Cerebellar nuclear complex (tissue), 1 donor: ENCODE results near the gene TSPAN31.

Source experiments
- DNase-seq, 2 experiments: peaks; one replicate each; lab custom pipeline; 2025; lab: John Stamatoyannopoulos, UW

Gene TSPAN31

GRCh38 chr12:57735952-57736740, 8.7 kb upstream of the TSPAN31 start:
- DNase-seq: peak; percentile 32 to 73

- DNase-seq: no peak
Measured at GRCh38 chr12:57736741-57737466, 7.9 kb upstream of the TSPAN31 start.

GRCh38 chr12:57737467-57738460, 7.1 kb upstream of the TSPAN31 start:
- no peak for DNase-seq

- peak; percentile 29 to 65 for DNase-seq
Measured at GRCh38 chr12:57738661-57739237, 6.1 kb upstream of the TSPAN31 start, which contains the start of gene AGAP2. AGAP2 (minus strand) TSS chr12:57738742; CDS start chr12:57738246, 496 bp downstream.

- DNase-seq: no peak
Measured at GRCh38 chr12:57739387-57739786, 5.5 kb upstream of the TSPAN31 start.

- DNase-seq: no peak
Measured at GRCh38 chr12:57739914-57740538, 4.8 kb upstream of the TSPAN31 start.

GRCh38 chr12:57740656-57741412, 4.0 kb upstream of the TSPAN31 start:
- DNase-seq: no peak

- DNase-seq: no peak
Measured at GRCh38 chr12:57741413-57741789, 3.4 kb upstream of the TSPAN31 start.

GRCh38 chr12:57741844-57742738, 2.7 kb upstream of the TSPAN31 start:
- no peak for DNase-seq

GRCh38 chr12:57743769-57744168, 1.1 kb upstream of the TSPAN31 start:
- DNase-seq: no peak

- no peak for DNase-seq
Measured at GRCh38 chr12:57744194-57744776, 554 bp upstream of the TSPAN31 start.

GRCh38 chr12:57745485-57745881, 644 bp downstream of the TSPAN31 start:
- DNase-seq: no peak

GRCh38 chr12:57746025-57746424, 1.2 kb downstream of the TSPAN31 start:
- DNase-seq: no peak

GRCh38 chr12:57749061-57749460, 4.2 kb downstream of the TSPAN31 start:
- no peak for DNase-seq

- DNase-seq: no peak
Measured at GRCh38 chr12:57750561-57751431, 6.0 kb downstream of the TSPAN31 start.

- DNase-seq: no peak
Measured at GRCh38 chr12:57751432-57751787, 6.6 kb downstream of the TSPAN31 start.

GRCh38 chr12:57751788-57752667, 7.2 kb downstream of the TSPAN31 start, which contains the start of gene CDK4:
CDK4 (minus strand) TSS chr12:57752310; CDS start chr12:57751717, 593 bp downstream.
- DNase-seq: peak; percentile 99 to 100
